ENCODE data around the gene TAF6L.
"Not testable (repeated sequence)": the region's sequence is repeated elsewhere in the genome, so short reads cannot be mapped to it uniquely, and the experiment has no call there.

TAF6L gene

GRCh38 chr11:62771144-62772021 is at the start of gene TAF6L:
TAF6L (plus strand) TSS chr11:62771396; CDS start chr11:62775784, 4,388 bp downstream.
- peak; percentile 93 for DNase-seq

- DNase-seq = no peak
Measured at GRCh38 chr11:62721994-62722393, 49.2 kb upstream of the TAF6L start.

GRCh38 chr11:62724171-62724570 is 47.0 kb upstream of the TAF6L start:
- DNase-seq = no peak

GRCh38 chr11:62725646-62726045 is 45.5 kb upstream of the TAF6L start:
- DNase-seq = no peak

- no peak for DNase-seq
Measured at GRCh38 chr11:62726156-62726914, 44.9 kb upstream of the TAF6L start.

- DNase-seq = no peak
Measured at GRCh38 chr11:62726915-62727164, 44.4 kb upstream of the TAF6L start.

- DNase-seq = peak; percentile 99
Measured at GRCh38 chr11:62727165-62727871, 43.9 kb upstream of the TAF6L start, which contains the start of gene HNRNPUL2. HNRNPUL2 (minus strand) TSS chr11:62727457; CDS start chr11:62727156, 301 bp downstream.

GRCh38 chr11:62727872-62728170 is 43.4 kb upstream of the TAF6L start:
- DNase-seq = peak; percentile 97

- DNase-seq = peak; percentile 84
Measured at GRCh38 chr11:62728171-62728988, 42.8 kb upstream of the TAF6L start, which contains the start of gene TTC9C. TTC9C (plus strand) TSS chr11:62728486; CDS start chr11:62728849, 363 bp downstream.

GRCh38 chr11:62730076-62730475 is 41.1 kb upstream of the TAF6L start:
- DNase-seq = not testable (repeated sequence)

- peak; percentile 22 for DNase-seq
Measured at GRCh38 chr11:62732830-62733229, 38.4 kb upstream of the TAF6L start.

GRCh38 chr11:62737196-62737595 is 34.0 kb upstream of the TAF6L start:
- no peak for DNase-seq

GRCh38 chr11:62747475-62748160 is 23.6 kb upstream of the TAF6L start:
- DNase-seq = no peak

- not testable (repeated sequence) for DNase-seq
Measured at GRCh38 chr11:62749931-62750330, 21.3 kb upstream of the TAF6L start.

- DNase-seq = no peak
Measured at GRCh38 chr11:62752177-62752785, 18.9 kb upstream of the TAF6L start.

- no peak for DNase-seq
Measured at GRCh38 chr11:62752994-62753735, 18.0 kb upstream of the TAF6L start.

GRCh38 chr11:62753736-62754603 is 17.2 kb upstream of the TAF6L start, which contains the start of gene ZBTB3:
ZBTB3 (minus strand) TSS chr11:62754160; CDS start chr11:62753664, 496 bp downstream.
- DNase-seq = peak; percentile 99

GRCh38 chr11:62755086-62755615 is 16.0 kb upstream of the TAF6L start:
- no peak for DNase-seq
